IPS DF 19.7 (cell line): Measurements from ENCODE around the gene TARS1.

Experiments
- DNase-seq: peaks from one replicate; pipeline ENCODE4 v3.0.0-alpha.2; 2013; ENCODE audit warnings: low read depth, low spot score

The TARS1 gene

DNA sequence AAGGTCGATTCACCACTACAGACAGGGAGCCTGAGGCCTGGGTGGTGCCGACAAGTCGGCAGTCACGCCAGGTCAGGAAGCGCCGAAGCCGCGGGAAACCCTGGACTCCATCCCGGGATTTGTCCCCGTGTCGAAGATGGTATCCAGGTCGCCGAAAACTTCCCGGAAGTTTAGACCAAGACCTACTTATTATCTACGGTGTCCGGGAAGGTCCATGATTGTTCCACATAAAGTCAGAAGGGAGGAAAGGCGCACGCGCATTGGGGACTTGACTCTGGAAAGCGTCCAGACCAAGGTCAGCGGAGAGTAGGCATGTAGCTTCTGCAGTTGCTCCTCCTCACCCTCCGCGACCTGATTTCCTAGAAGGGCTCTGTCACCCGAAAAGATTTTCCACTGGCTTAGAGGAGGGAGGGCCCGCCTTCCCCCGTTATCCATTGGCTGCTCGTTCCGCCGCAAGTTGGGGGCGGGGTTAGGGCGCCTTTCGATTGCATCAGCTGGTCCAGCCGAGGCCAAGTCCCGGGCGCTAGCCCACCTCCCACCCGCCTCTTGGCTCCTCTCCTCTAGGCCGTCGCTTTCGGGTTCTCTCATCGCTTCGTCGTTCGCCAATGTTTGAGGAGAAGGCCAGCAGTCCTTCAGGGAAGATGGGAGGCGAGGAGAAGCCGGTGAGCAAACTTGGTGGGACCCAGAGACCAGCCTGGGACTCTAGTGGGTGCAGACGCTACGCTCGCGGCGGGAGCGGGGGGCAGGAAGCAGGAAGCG, at the start of gene TARS1:
Gene TARS1, plus strand, starts transcription at position 484 of the 759 bp plus-strand sequence. Its CDS starts 122 bp downstream, at position 606.
- DNase-seq = peak; percentile 100

DNA sequence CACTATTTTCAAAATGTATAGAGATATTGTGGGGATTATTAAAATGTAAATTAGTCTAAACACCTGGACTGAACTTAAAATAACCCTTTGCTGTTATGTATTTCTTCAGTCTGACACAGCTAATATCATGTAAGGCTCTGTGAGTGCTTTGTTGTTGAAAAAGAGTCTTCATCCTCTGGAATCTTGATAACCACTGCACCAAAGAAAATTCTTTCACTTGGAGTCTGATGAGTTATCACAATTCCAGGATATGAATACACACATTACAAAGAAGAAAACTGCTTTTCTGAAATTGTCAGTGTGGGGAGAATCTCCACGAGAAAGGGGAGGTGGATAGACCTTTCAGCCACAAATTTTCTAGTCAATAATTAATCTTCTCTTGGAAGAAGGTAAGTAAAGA, 42.3 kb upstream of the TARS1 start:
- DNase-seq = no peak

DNA sequence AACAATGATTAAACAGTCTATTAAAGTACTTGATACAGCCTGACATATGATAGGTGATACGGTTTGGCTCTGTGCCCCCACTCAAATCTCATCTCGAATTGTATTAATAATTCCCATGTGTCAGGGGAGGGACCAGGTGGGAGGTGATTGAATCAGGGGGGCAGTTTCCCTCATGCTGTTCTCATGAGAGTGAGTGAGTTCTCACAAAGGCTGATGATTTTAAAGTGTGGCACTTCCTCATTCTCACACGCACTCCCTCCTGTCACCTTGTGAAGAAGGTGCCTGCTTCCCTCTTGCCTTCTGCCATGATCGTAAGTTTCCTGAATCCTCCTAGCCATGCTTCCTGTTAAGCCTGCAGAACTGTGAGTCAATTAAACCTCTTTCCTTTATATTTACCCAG, 40.1 kb upstream of the TARS1 start:
- DNase-seq = no peak

DNA sequence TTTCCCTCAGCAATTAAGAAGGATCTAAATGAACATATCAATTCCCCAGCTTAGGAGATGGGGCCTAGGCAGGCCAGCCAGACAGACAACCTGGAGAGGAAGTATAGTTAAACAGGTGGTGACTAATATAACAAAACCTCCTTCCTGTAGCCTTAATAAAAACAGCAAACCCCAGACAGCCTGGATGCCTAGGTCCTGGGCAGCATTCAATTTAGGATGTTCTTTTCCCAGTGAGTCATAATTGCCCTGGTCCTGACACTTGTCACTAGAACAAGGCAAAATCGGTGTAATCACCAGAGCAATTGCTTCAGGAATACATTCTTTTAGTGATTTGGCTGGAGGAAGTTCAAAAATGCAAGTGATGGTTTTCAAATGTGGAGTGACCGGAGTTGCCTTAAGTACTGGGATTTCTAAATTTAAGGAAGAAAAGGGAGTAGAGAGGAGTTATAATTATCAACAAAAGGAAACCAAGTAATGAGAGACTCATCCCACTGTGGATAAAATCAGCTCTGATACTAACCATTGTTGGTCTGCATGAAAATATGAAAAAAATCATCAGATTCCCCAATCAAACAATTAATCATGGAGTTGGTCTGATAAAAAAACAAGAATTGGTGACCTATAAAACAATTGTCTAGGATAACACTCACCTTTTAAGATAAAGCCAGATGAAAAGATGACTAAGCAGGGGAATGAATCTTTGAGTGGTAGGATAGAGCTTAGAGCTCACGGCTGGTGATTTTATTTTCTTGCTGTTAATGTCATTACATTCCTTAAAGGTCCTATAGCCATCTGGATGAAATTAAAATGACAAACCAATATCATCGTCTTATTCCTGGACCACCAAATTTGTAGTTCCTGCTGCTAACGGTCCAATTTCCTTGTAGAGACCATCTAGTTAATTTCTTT, 39.0 kb upstream of the TARS1 start:
- no peak for DNase-seq

DNA sequence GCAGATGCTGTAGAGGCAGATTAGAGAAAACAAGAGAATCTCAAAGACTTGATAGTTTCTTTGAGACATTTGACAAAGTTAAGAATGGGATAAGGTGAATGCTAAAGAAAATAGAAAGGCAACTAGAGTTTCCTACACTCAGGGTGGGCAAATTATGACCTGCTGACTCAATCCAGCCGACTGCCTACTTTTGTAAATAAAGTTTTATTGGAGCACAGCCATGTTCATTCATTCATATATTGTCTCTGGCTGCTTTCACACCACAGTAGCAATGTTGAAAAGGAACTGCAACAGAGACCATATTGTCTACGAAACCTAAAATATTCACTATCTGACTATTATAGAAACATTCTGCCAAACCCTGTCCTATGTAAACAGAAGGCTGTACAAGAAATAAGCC, 37.6 kb upstream of the TARS1 start:
- DNase-seq = no peak

DNA sequence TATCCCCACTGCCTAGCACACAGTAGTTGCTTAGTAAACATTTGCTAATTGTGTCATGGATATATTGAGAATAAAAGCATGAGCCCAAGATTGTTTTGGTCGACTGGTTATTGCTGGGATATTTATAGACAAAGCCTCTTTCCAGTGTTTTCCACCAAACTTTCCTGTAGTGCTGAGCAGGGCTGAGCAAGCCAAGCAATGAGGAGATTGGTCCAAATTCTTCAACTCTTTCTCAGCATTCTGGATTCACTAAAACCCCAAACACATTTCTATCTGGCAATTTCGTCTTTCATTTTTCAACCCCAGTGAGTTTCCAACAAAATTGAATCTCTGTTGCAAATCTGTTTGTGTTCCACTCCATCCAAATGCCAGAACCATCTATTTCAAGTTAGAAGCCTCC, 31.9 kb upstream of the TARS1 start:
- no peak for DNase-seq

DNA sequence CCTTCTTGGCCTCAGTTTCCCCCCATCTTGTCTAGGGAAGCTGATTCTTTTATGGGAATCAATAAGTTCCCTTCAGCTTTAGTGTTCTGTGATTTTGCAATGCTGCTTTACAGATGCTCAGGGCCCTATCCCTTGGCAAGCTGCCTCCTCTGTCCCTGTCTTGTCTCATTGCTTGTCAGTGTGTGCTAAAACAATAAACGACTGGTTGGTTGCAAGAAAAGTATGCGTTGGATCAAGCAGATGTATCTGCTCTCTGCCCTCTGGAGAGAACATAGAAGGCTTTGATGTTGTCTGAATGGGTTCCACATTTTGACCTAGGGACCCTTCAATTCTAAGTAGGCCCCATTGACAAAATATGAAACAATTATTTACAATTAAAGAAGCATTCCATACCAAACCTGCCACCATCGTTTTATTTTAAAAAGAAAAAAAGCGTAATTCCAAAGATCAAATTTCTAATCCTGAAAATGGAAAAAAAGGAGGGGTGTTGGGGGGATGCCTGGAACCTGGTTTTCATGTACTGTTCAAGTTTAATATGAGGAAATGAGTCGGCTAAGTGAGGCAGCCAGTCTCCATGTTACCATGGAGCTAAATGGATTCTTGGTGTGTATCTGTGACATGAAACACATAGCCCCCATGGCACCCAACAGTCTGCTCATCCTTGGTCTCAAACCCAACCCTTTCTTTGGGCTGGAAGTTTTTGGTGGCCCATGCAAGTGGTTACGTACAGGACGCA, 31.2 kb upstream of the TARS1 start:
- no peak for DNase-seq

DNA sequence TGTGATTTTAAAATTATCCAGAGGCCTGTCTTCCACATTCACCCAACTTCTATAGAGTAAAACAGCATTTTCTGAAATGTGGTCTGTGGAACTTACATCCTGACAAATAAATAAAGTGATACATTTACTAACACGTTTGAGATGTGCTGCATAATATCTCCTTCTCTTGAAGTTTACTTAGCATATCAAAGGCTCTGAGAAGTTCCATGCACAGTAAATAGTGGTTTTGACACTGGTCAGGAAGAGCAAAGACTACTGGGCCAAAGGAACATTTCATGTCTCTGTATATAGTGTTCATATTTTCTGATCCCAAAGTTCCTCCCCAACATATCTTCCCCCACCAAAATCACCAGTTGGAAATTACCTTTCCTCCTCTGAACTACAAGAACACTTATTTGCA, 30.5 kb upstream of the TARS1 start:
- no peak for DNase-seq

DNA sequence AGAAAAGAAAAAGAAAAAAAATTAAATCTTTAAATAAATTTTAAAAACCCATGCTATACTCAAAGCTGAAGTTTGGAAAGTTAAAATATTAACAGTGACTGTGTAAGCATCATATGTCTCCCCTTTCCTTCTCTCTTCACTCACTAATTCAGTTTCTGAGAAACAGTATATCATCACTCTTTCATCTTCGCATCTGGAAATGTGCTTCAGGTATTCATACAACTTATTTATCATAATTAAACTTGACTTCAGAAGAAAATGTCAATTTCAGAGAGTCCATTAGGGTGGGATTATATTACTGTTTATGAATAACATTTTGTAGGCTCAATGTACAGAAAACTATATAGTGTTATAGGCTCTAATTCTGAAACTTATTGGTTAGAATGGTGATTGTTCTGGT, 29.3 kb upstream of the TARS1 start:
- no peak for DNase-seq

DNA sequence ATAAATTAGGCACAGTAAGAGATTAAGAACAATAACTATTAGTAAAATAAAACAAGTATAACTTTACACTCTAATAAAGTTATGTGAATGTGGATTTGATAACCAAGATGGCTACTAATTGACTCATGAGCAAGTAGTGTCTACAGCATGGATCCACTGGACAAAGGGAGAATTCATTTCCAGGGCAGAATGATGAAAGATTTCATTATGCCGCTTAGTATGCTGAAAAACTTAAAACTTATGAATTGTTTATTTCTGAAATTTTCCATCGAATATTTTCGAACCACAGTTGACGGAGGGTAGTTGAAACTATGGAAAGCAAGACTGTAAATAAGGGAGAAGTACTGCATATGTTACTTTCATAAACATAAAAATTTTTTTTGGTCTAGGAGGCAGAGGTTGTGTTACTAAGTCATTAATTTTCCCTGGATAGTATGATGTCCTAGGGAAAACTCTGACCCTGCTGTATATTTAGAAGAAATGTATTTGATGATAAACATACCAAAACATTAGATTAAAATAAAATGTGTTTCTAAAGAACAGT, 24.9 kb upstream of the TARS1 start:
- no peak for DNase-seq

DNA sequence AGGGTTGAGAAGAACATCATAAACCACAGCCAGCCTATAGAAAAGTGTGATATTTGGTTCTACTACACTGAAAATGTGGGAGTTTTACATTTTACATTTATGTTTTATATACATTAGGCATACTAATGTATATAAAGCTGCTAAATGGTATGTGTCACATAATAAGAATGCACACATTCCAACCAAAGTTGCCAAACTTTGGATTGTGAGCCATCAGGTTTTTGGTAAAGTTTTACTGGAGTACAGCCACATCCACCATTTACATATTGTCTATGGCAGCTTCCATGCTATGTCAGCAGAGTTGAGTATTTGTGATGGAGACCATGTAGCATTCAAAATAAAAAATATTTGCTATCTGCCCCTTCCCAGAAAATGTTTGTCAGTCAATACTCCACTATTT, 23.1 kb upstream of the TARS1 start:
- no peak for DNase-seq

DNA sequence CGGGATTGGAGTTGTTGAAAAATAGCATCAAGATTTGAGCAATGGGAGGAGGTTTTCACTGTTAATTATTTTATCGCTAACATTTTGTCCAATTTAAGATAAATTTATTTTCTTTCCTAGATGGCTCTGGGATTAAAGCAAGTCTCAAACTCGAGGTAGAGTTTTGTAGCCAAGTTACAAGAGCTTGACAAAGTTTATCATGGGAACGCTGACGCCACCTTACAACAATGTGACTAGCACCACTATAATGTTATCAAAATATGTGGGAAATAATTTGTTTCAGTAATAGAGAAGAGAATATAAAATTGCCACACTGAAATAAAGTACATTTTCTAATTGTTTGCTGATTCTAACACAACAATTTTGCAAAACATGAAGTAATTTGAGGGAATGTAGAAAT, 19.8 kb upstream of the TARS1 start:
- DNase-seq = no peak

DNA sequence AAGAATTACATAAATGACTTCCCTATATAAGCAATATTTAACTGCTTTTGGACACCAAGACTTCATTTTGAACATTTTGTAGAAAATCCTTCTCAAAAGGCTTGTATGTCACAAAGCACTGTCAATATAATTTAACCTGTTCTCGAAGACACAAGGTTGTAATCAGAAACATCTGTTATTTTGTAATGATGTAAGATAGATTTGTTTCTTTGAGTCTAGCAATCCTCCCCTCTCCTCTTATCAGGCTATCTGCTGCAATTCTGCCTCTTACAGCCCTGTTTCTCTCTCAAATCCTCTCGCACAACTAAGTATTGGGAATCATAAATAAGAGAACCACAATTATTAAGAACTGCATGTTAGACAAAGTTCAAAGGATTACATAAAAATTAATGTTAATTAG, 18.6 kb upstream of the TARS1 start:
- no peak for DNase-seq

DNA sequence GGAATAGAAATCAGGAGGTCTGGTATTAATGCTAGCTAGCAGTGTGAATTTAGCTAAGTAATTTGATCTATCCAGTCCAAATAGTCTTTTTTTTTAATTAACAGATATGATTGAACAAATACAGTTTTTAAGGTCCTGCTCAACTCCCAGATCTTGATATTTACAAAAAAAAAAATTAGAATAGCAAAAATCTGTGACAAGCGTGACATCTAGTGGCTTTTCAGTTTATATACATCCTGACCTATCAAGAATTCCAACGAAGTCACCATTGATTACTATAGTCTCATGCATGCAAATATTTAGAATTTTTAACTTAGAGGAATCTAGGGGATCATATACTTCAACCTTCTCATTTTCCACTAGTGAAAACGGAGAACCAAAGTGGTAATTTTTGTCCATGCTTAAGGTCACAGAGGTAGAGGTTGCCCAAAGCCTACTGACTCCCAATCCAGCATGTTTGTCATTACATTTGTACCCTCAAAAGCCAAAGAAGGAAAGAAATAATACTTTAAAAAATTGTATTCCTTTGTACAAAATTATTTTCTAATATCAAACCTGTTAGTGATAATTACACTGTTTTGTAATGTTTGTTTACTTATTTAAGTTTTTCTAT, 17.6 kb upstream of the TARS1 start:
- no peak for DNase-seq

DNA sequence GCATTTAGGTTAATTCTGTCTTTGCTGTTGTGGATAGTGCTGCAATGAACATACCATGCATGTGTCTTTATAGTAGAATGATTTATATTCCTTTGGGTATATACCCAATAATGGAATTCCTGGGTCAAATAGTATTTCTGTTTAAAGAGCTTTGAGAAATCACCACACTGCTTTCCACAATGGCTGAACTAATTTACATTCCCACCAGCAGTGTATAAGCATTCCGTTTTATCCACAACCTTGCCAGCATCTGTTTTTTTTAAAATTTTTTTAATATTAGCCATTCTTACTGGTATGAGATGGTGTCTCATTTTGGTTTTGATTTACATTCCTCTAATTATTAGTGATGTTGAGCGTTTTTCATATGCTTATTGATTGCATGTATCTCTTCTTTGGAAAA, 15.5 kb upstream of the TARS1 start:
- no peak for DNase-seq

DNA sequence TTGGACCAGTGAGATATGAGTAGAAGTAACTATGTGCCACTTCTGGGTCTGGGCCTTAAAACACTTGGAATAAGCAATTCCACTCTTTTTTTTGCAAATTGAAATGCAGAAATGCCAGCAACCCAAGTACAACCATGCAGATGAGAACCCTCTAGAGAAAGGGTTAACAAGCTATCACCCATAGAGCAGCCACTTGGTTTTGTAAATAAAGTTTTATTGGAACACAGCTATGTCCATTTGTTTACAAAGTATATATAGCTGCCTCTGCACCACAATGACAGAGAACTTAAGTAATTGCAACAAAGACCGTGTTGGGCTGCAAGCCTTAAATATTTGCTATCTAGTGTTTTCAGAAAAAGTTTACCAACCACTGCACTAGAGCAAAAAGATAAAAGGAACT, 9.8 kb upstream of the TARS1 start:
- no peak for DNase-seq

DNA sequence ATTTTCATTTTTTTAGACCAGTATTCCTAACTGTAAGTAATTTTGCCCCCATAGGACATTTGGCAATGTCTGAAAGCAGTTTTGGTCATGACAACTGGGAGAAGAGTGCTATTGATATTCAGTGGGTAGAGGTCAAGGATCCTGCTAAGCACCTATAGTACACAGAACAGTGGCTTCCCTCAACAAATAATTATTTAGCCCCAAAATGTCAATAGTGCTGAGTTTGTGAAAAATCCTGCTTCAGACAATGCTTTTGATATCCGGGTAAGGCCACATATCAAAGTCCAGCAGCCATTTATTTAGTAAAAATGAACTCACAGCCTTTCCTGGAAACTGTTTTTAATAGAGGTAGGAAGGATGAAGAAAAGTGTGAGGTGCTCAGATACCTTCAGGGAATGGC, 8.1 kb upstream of the TARS1 start:
- DNase-seq = no peak

DNA sequence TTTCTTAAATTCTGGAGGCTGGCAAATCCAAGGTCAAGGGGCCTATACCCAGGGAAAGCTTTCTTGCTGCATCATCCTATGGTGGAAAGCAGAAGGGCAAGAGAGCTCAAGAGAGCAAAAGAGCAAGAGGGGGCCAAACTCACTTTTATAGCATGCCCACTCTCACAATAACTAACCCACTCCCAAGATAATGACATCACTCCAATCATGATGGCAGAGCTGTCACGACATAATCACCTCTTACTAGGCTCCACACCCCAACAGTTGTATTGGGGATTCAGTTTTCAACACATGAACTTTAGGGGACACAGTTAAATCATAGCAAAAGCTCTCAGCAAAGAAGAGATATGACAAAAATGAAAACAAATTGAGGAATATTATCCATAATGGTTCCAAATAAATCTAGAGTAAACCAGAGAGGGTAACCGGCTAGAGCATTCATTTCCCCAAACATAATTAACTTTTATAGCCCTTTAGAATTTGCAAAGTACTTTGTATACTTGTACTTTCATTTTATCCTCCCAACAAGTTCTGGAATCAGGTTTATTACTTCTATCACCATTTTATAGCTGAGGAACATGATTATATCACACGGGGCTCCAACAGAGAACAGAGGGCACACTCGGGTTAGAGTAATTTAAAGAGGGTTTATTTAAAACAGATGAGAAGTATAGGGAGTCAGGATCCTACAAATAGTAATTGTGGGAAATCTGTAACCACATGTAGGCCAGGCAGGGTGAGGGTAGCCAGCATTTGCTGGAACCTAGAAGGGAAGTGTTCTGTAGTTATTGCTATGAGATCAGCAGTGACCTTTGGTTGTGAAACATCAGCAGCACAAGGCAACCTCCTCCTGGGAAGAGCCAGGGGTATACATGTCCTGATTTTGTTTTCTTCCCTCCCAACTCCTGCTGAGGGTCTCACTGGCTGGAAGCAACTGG, 7.2 kb upstream of the TARS1 start:
- DNase-seq = no peak

DNA sequence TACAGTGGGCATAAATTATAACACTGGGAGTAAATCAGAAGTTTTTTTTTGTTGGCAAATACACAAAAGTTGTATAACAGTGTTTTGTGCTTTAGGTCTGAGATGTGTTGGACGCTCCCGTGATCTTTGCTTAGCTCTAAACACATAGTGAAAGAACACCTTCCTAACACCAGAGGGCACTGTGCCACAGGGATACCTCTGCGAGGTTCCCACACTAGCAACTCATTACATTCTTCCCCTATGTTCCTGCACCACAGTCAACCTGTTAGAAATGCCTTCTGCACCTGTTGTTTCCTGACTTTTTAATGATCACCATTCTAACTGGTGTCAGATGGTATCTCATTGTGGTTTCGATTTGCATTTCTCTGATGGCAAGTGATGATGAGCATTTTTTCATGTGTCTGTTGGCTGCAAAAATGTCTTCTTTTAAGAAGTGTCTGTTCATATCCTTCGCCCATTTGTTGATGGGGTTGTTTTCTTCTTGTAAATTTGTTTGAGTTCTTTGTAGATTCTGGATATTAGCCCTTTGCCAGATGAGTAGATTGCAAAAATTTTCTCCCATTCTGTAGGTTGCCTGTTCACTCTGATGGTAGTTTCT, 4.8 kb upstream of the TARS1 start:
- DNase-seq = peak; percentile 57

DNA sequence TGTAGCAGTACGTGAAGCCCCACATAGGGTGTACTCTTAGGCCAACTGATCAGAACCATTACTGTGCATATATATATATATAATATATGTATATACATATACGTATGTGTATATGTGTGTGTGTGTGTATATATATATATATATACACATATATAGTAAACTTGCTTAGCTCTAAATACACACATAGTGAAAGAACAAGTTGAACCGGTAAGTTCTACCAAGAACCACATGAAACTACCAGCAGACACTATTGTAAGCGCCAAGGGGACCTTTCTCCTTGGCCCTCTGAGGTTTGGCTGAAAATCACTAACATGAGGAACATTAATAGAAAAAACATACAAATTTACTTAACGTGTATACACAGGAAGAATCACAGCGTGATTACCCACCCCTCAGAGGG, 1.8 kb upstream of the TARS1 start:
- DNase-seq = no peak
